GM12878 (cell line): Measurements from ENCODE around the gene CD151. TPM values are rescaled to one million over a fixed set of nuclear protein-coding genes. Genes with fewer than 3 reads are reported as not detected.

ENCODE experiments used
- ATAC-seq: fragments of 200-7000 bp; cut with Tn5 transposase; 3 replicates; pipeline ENCODE4 v1.9.1; 2020; ENCODE audit warnings: mild to moderate bottlenecking, moderate library complexity
- BruUV-seq: library from RNA; stranded (reverse); fragments of 400-500 nt; replicated peaks from 2 replicates; lab custom pipeline; 2021; lab: Mats Ljungman, UMichigan
- CTCF ChIA-PET: fragments of 300-600 bp; sonication (Branson Sonifier 250); formaldehyde crosslinking; extraction: SDS; loops from one replicate; lab custom pipeline; 2021; ENCODE audit warnings: inconsistent platforms; lab: Yijun Ruan, JAX
- POLR2A ChIA-PET: fragments of 350-600 bp; formaldehyde crosslinking; extraction: SDS; loops from one replicate; lab custom pipeline; 2021; ENCODE audit warnings: inconsistent platforms; lab: Charles Lee
- RAD21 ChIA-PET: fragments of 300-600 bp; sonication (Branson Sonifier 250); formaldehyde crosslinking; loops from one replicate; lab custom pipeline; 2023; ENCODE audit warnings: antibody characterized with exemption; ENCODE audit not compliant: unreplicated experiment; lab: Charles Lee
- SMC1A ChIA-PET: fragments of 300-600 bp; sonication (Branson Sonifier 250); formaldehyde crosslinking; loops from one replicate; lab custom pipeline; 2023; ENCODE audit not compliant: unreplicated experiment, uncharacterized antibody; lab: Charles Lee
- DNase-seq: peaks from one replicate; pipeline ENCODE4 v3.0.0-alpha.2; 2011; ENCODE audit warnings: low read depth, low spot score
- FAIRE-seq: peaks from 3 replicates; lab custom pipeline; 2011; peaks lifted over from hg19 to GRCh38; lab: Jason Lieb, UNC
- H2AFZ ChIP-seq: 2 replicates; pipeline ENCODE4 v1.6.0; 2011; ENCODE audit warnings: low read depth, low read length, control low read depth; ENCODE audit not compliant: control insufficient read depth
- H3K27ac ChIP-seq: 2 replicates; pipeline ENCODE4 v1.5.1; 2011; ENCODE audit warnings: control low read depth; ENCODE audit not compliant: control insufficient read depth, insufficient read depth
- H3K27me3 ChIP-seq, 2 experiments: replicated peaks in 1 of 2; 2 replicates each; pipeline versions ENCODE4 v1.6.0 to v1.6.1; 2011; ENCODE audit warnings: low read length in 1 of 2; ENCODE audit not compliant: control insufficient read depth in 2 of 2, insufficient read depth in 2 of 2
- H3K36me3 ChIP-seq, 2 experiments: 2 replicates each; pipeline ENCODE4 v1.5.1; 2011; ENCODE audit warnings: low read length in 1 of 2; ENCODE audit not compliant: control insufficient read depth in 2 of 2, insufficient read depth in 2 of 2
- H3K4me1 ChIP-seq: 2 replicates; pipeline ENCODE4 v1.6.1; 2011; ENCODE audit warnings: mild to moderate bottlenecking, low read length, moderate library complexity, mixed read lengths; ENCODE audit not compliant: control insufficient read depth, insufficient read depth
- H3K4me2 ChIP-seq: 2 replicates; pipeline ENCODE4 v1.6.0; 2011; ENCODE audit warnings: control low read depth; ENCODE audit not compliant: control insufficient read depth, insufficient read depth
- H3K4me3 ChIP-seq: fragments of 200-600 bp; sonication (generic); 2 replicates; pipeline ENCODE4 v1.5.1; 2016
- H3K79me2 ChIP-seq: 2 replicates; pipeline ENCODE4 v1.6.0; 2011; ENCODE audit warnings: low read length; ENCODE audit not compliant: control insufficient read depth, insufficient read depth
- H3K9ac ChIP-seq: 2 replicates; pipeline ENCODE4 v1.8.0; 2011; ENCODE audit warnings: low read length, control low read depth, mixed read lengths; ENCODE audit not compliant: control insufficient read depth, insufficient read depth
- H3K9me3 ChIP-seq: replicated peaks from 3 replicates; pipeline ENCODE4 v1.5.1; 2011; ENCODE audit warnings: mild to moderate bottlenecking, low read length; ENCODE audit not compliant: control insufficient read depth, insufficient read depth
- H4K20me1 ChIP-seq: 2 replicates; pipeline ENCODE4 v1.6.0; 2011; ENCODE audit not compliant: control insufficient read depth, insufficient read depth
- BMI1 ChIP-seq: fragments of 450-650 bp; IDR thresholded peaks from 2 replicates; pipeline ENCODE4 v1.6.1; 2016; ENCODE audit warnings: mild to moderate bottlenecking, moderate library complexity, borderline replicate concordance
- NR2F1 ChIP-seq: fragments of 450-650 bp; conservative IDR thresholded peaks from 2 replicates; pipeline ENCODE4 v1.6.1; 2017; ENCODE audit warnings: mild to moderate bottlenecking
- POLR2A ChIP-seq: IDR thresholded peaks from 2 replicates; pipeline ENCODE4 v1.6.1; 2011; ENCODE audit warnings: low read depth, mild to moderate bottlenecking, low read length
- POLR2AphosphoS5 ChIP-seq: IDR thresholded peaks from 2 replicates; pipeline ENCODE4 v1.6.1; 2011; ENCODE audit warnings: mild to moderate bottlenecking, low read length, inconsistent platforms
- WRNIP1 ChIP-seq: IDR thresholded peaks from 2 replicates; pipeline ENCODE4 v1.6.1; 2011; ENCODE audit warnings: low read depth, low read length, improper control_type of control experiment, borderline replicate concordance
- ZNF384 ChIP-seq: IDR thresholded peaks from 2 replicates; pipeline ENCODE4 v1.6.1; 2012; ENCODE audit warnings: low read depth, mild to moderate bottlenecking, low read length, improper control_type of control experiment, borderline replicate concordance
- WGBS: methylation state at CpG from one replicate; pipeline ENCODE4 v1.1.6; 2016; ENCODE audit warnings: low lambda C conversion rate; ENCODE audit not compliant: insufficient replicate concordance, insufficient coverage; ENCODE audit errors: missing lambda C conversion rate; 5-methylcytosine and 5-hydroxymethylcytosine counted together
- in situ Hi-C: fragments of 300-500 bp; cut with MboI; formaldehyde crosslinking; loops from 9 replicates; pipeline ENCODE4 v1.14.3; 2018; ENCODE audit warnings: mixed read lengths
- intact Hi-C: fragments of 100-400 bp; cut with micrococcal nuclease; formaldehyde crosslinking; loops from one replicate; pipeline ENCODE4 v1.14.2; 2022; ENCODE audit not compliant: unreplicated experiment
- polyA plus RNA-seq, 11 experiments: library from polyadenylated mRNA; depleted of rRNA in 4 of 11; unstranded in 6 of 11; stranded (reverse) in 5 of 11; fragments of >200 nt; fragmentation: Nextera tagmentation in 4 of 11; fragmentation: Illumina TruSeq in 1 of 11; extraction: Ambion mirVana in 4 of 11; extraction: Trizol in 1 of 11; gene quantifications; 1 replicate in 1 of 11; 2 replicates in 10 of 11; pipeline versions ENCODE4 v1.2.1 to v1.2.3, GENCODE V29; 2011 to 2016; ENCODE audit warnings: inconsistent platforms in 2 of 11, missing spikeins in 2 of 11, low read depth in 1 of 11
- total RNA-seq, 4 experiments: library from RNA; depleted of rRNA in 3 of 4; stranded (reverse); fragments of >200 nt in 3 of 4; fragmentation: Illumina TruSeq in 1 of 4; extraction: Trizol in 1 of 4; gene quantifications; 2 replicates each; pipeline versions ENCODE4 v1.2.1 to v1.2.3, GENCODE V29; 2013 to 2021
- TF ChIP-seq, protein P1 (sequence below): fragments of 150-350 bp; IDR thresholded peaks from 2 replicates; pipeline ENCODE4 v1.6.1; 2016; ENCODE audit warnings: low read depth, low read length
- TF ChIP-seq, protein P2 (sequence below), 3 experiments: IDR thresholded peaks in 2 of 3; conservative IDR thresholded peaks in 1 of 3; 2 replicates each; pipeline ENCODE4 v1.5.1; 2011; ENCODE audit warnings: low read depth in 3 of 3, low read length in 3 of 3, mild to moderate bottlenecking in 3 of 3, control low read depth in 2 of 3, moderate library complexity in 2 of 3, inconsistent platforms in 1 of 3, mixed read lengths in 1 of 3; ENCODE audit not compliant: control insufficient read depth in 2 of 3, insufficient read depth in 1 of 3; ENCODE audit errors: extremely low read depth in 1 of 3

Gene CD151
- total and polyA plus RNA-seq, 10 of the 15 experiments (the other 5 are each of a cell fraction or from before 2014, with no cell fraction given), result 0.52 to 41.7 (median 14.7) TPM

DNA sequence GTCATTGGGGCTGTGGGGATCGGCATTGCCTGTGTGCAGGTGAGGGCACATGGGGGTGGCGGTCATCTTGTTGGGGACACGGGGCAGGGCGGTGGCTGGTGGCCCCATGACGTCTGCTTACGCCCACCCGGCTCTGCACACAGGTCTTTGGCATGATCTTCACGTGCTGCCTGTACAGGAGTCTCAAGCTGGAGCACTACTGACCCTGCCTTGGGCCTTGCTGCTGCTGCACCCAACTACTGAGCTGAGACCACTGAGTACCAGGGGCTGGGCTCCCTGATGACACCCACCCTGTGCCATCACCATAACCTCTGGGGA is 5.2 kb downstream of the CD151 start:
- SMC1A ChIA-PET, result no interaction called here
- no peaks in the 10 kb centered on the region for H3K27me3 ChIP-seq
- in situ Hi-C loops, result no loop called here
- no peak for TF ChIP-seq NR2F1
- TF ChIP-seq BMI1, result no peak
- no peak for TF ChIP-seq ZNF384
- peak; percentile 34 for TF ChIP-seq POLR2A
- no peak for TF ChIP-seq WRNIP1
- peak; percentile 59; the same call in 1 of the 2 replicates for TF ChIP-seq POLR2AphosphoS5
- H3K36me3 ChIP-seq, result peaks cover 0 to 25% of the 10 kb centered on the region in 2 experiments; a peak in 2 of 4 replicates
- H4K20me1 ChIP-seq, result no peaks in the 10 kb centered on the region; the same call in 1 of the 2 replicates
- no peak overlapping the region for H2AFZ ChIP-seq
- RAD21 ChIA-PET, result no interaction called here
- peaks cover 13% of the 10 kb centered on the region for H3K4me1 ChIP-seq
- no TSS peak for BruUV-seq
- ATAC-seq, result no peak
- POLR2A ChIA-PET, result interaction anchor here (0.5 kb wide), 1 partner anchor 8 kb away, joined by 7 read pairs; no protein-coding TSS in a partner anchor
- intact Hi-C loops, result no loop called here
- H3K79me2 ChIP-seq, result peaks cover 20% of the 10 kb centered on the region
- no peak overlapping the region for H3K4me3 ChIP-seq
- WGBS, result 85% methylated on average over 8 of the region's 8 CpGs
- CTCF ChIA-PET, result no interaction called here
- no peaks in the 10 kb centered on the region for H3K9me3 ChIP-seq
- FAIRE-seq, result no peak
- no peak overlapping the region for H3K27ac ChIP-seq
- no peak for DNase-seq
- H3K9ac ChIP-seq, result no peak overlapping the region
- H3K4me2 ChIP-seq, result no peak overlapping the region

DNA sequence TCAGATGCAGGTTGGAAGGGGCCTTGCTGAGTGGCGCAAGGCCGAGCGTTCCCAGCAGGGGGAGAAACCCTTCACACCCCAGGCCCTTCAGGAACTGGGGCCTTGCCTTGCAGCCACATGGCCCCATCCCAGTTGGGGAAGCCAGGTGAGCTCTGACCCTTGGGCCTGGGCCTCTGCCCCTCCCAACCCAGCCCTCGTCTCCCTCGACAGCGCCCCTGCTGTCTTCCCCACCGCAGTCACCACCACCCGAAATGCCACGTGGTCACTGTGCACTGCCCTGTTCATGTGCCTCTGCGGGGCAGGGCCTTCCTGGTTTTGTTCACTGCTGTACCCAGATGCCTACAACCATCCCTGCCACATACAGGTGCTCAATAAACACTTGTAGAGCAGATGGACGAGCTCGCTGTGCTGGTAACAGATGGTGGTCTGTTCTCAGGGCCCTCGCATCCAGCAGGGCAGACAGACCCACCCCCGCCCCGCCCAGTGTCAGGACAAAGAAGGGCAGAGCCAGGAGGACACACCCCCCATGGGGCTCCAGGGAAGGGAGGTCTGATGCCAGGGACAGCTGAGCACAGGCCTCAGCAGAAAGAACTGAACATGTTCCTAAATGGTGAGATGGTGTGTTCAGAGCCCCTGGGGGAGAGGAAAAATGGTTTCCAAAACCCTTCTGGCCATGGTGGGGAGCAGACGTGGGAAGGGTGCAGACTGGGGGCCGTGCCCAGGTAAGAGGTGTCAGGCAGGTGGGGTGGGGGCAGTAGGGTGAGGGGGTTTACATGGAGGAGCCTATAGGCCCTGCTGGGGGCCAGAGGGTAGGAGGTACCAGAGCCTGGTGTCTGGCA is 5.9 kb downstream of the CD151 start:
- TF ChIP-seq, protein P1, sequence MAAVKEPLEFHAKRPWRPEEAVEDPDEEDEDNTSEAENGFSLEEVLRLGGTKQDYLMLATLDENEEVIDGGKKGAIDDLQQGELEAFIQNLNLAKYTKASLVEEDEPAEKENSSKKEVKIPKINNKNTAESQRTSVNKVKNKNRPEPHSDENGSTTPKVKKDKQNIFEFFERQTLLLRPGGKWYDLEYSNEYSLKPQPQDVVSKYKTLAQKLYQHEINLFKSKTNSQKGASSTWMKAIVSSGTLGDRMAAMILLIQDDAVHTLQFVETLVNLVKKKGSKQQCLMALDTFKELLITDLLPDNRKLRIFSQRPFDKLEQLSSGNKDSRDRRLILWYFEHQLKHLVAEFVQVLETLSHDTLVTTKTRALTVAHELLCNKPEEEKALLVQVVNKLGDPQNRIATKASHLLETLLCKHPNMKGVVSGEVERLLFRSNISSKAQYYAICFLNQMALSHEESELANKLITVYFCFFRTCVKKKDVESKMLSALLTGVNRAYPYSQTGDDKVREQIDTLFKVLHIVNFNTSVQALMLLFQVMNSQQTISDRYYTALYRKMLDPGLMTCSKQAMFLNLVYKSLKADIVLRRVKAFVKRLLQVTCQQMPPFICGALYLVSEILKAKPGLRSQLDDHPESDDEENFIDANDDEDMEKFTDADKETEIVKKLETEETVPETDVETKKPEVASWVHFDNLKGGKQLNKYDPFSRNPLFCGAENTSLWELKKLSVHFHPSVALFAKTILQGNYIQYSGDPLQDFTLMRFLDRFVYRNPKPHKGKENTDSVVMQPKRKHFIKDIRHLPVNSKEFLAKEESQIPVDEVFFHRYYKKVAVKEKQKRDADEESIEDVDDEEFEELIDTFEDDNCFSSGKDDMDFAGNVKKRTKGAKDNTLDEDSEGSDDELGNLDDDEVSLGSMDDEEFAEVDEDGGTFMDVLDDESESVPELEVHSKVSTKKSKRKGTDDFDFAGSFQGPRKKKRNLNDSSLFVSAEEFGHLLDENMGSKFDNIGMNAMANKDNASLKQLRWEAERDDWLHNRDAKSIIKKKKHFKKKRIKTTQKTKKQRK, result no peak
- TF ChIP-seq, protein P2, sequence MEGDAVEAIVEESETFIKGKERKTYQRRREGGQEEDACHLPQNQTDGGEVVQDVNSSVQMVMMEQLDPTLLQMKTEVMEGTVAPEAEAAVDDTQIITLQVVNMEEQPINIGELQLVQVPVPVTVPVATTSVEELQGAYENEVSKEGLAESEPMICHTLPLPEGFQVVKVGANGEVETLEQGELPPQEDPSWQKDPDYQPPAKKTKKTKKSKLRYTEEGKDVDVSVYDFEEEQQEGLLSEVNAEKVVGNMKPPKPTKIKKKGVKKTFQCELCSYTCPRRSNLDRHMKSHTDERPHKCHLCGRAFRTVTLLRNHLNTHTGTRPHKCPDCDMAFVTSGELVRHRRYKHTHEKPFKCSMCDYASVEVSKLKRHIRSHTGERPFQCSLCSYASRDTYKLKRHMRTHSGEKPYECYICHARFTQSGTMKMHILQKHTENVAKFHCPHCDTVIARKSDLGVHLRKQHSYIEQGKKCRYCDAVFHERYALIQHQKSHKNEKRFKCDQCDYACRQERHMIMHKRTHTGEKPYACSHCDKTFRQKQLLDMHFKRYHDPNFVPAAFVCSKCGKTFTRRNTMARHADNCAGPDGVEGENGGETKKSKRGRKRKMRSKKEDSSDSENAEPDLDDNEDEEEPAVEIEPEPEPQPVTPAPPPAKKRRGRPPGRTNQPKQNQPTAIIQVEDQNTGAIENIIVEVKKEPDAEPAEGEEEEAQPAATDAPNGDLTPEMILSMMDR (IDR thresholded peaks at IDR 0.05 in 2 of 3, conservative IDR thresholded peaks at IDR 0.05 in 1 of 3; ENCODE audit: control insufficient read depth in 2 of 3, extremely low read depth in 1 of 3, insufficient read depth in 1 of 3, low read depth in 3 of 3, low read length in 3 of 3), result 0 out of 6 replicates have a peak, but pooled peaks of 1 of the 3 experiments have one; percentile 17
- Histone ChIP-seq H3K27me3 (no peaks in the 10 kb centered on the region), H3K4me1 (peaks cover 11% of the 10 kb centered on the region), H3K27ac (no peak overlapping the region), H3K9ac (no peak overlapping the region), H4K20me1 (no peaks in the 10 kb centered on the region; the same call in 1 of the 2 replicates), H3K9me3 (no peaks in the 10 kb centered on the region), H3K36me3 (peaks cover 0 to 25% of the 10 kb centered on the region in 2 experiments; a peak in 2 of 4 replicates), H2AFZ (no peak overlapping the region), H3K79me2 (peaks cover 20% of the 10 kb centered on the region), H3K4me3 (no peak overlapping the region), H3K4me2 (no peak overlapping the region)
- intact Hi-C loops (no loop called here), in situ Hi-C loops (no loop called here)
- WGBS, result 90% methylated on average over 17 of the region's 17 CpGs
- RAD21 ChIA-PET, result no interaction called here
- SMC1A ChIA-PET, result no interaction called here
- CTCF ChIA-PET, result no interaction called here
- POLR2A ChIA-PET, result interaction anchor here (0.5 to 0.7 kb wide), 2 partner anchors 7 to 683 kb away, joined by 3 to 7 read pairs; no protein-coding TSS in a partner anchor
- BruUV-seq, result no TSS peak
- ATAC-seq (no peak), FAIRE-seq (no peak), DNase-seq (no peak)
